ELR (cell line): Measurements from ENCODE around the gene SPINT2.
A peak's percentile ranks its signal among the peaks of the same experiment; 100 is the strongest.

Source experiments
- DNase-seq: peaks from one replicate; pipeline ENCODE4 v3.0.0-alpha.2; 2015; ENCODE audit warnings: low read depth

SPINT2 gene

GRCh38 chr19:38294090-38294489, 29.7 kb downstream of the SPINT2 start:
- no peak for DNase-seq

- DNase-seq = no peak
Measured at GRCh38 chr19:38298821-38299680, 34.7 kb downstream of the SPINT2 start.

- DNase-seq = peak; percentile 44
Measured at GRCh38 chr19:38303517-38304351, 39.4 kb downstream of the SPINT2 start, which contains the start of gene C19orf33. Gene C19orf33, plus strand, starts transcription at chr19:38304251. Its CDS starts 11 bp downstream, at chr19:38304262.

GRCh38 chr19:38304352-38304865, 40.0 kb downstream of the SPINT2 start:
- DNase-seq = no peak

- DNase-seq = no peak
Measured at GRCh38 chr19:38304866-38305429, 40.6 kb downstream of the SPINT2 start.

- no peak for DNase-seq
Measured at GRCh38 chr19:38306236-38306635, 41.9 kb downstream of the SPINT2 start.

- DNase-seq = no peak
Measured at GRCh38 chr19:38307076-38307475, 42.7 kb downstream of the SPINT2 start.

- DNase-seq = no peak
Measured at GRCh38 chr19:38307597-38307996, 43.2 kb downstream of the SPINT2 start.

- DNase-seq = no peak
Measured at GRCh38 chr19:38308006-38308766, 43.8 kb downstream of the SPINT2 start.

GRCh38 chr19:38308926-38309614, 44.7 kb downstream of the SPINT2 start:
- no peak for DNase-seq

- no peak for DNase-seq
Measured at GRCh38 chr19:38309615-38310278, 45.4 kb downstream of the SPINT2 start.

- DNase-seq = no peak
Measured at GRCh38 chr19:38310279-38310670, 45.9 kb downstream of the SPINT2 start.

- DNase-seq = no peak
Measured at GRCh38 chr19:38310986-38311385, 46.6 kb downstream of the SPINT2 start.

- DNase-seq = peak; percentile 97
Measured at GRCh38 chr19:38315657-38316476, 51.5 kb downstream of the SPINT2 start, which contains the start of gene YIF1B. Gene YIF1B, minus strand, starts transcription at chr19:38315947. Its CDS starts 30 bp downstream, at chr19:38315917.

GRCh38 chr19:38316477-38317067, 52.2 kb downstream of the SPINT2 start:
- no peak for DNase-seq

GRCh38 chr19:38317104-38317612, 52.8 kb downstream of the SPINT2 start:
- no peak for DNase-seq

GRCh38 chr19:38318660-38319059, 54.3 kb downstream of the SPINT2 start:
- DNase-seq = no peak

GRCh38 chr19:38319421-38320258, 55.3 kb downstream of the SPINT2 start, which contains the start of gene KCNK6:
Gene KCNK6, plus strand, starts transcription at chr19:38319845. Its CDS starts 106 bp downstream, at chr19:38319951.
- peak; percentile 34 for DNase-seq
